Islet of Langerhans (tissue), 1 donor: Measurements from ENCODE around the gene TC2N.
"Not testable (repeated sequence)": the region's sequence is repeated elsewhere in the genome, so short reads cannot be mapped to it uniquely, and the experiment has no call there.

Experiments
- FAIRE-seq: peaks from one replicate; lab custom pipeline; 2011; peaks lifted over from hg19 to GRCh38; lab: Jason Lieb, UNC

TC2N gene

GRCh38 chr14:91834571-91834970, 32.8 kb downstream of the TC2N start:
- FAIRE-seq: no peak

DNA sequence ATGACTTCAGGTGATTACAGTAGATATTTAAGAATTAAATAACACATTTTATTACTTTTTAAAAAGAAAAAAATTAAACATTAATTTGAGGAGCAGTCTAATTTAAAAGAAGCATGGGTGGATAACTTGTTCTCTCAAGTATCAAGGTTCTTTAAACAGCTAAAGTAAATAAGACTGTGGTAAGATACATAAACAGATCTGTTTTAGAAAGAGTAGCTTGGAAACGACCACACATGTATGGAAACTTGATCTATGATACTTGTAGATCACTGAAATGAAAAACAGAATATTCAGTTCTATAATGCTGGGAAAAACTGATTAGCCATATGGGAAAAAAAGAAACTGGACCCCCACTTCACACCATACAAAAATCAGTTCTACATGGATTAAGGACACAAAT, 36.0 kb downstream of the TC2N start:
- no peak for FAIRE-seq

DNA sequence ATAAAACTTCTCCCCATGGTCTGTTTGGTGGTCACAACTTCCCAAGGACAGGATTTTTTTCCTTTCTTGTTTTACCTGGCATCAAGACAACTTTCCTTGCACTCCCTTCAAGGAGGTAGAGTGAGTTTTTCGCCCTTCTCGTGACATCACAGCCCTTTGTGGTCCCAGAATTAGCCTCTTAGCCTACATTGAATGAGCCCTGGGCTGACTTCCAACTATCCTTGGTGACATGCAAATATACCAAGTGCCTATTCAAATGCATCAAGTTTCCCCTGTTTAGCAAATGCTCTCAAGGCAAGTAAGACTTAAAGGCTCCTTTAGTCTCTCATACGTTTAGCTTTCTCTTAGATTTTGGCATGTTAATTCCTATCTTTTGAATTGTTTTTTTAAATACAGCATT, 36.6 kb downstream of the TC2N start:
- no peak for FAIRE-seq

- peak; percentile 9 for FAIRE-seq
Measured at GRCh38 chr14:91829511-91829910, 37.8 kb downstream of the TC2N start.

DNA sequence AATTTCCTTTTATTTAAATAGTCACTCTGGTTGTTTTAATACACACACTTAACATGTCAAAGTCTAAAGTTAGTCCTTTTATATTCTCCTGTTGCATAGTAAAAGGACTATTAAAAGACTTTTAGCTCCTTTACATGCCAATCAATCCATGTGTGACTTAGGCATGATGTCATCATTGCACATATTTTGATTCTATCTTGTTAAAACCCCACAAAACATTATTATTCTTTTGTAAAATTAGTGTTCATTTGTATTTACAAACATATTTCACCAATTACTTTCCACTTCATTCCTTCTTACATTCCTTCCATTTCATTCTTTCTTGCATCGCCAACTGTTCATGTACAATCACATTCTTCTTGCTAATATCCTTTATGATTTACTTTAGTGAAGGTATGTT, 39.6 kb downstream of the TC2N start:
- no peak for FAIRE-seq

GRCh38 chr14:91817566-91818325, 49.6 kb downstream of the TC2N start:
- FAIRE-seq: no peak

DNA sequence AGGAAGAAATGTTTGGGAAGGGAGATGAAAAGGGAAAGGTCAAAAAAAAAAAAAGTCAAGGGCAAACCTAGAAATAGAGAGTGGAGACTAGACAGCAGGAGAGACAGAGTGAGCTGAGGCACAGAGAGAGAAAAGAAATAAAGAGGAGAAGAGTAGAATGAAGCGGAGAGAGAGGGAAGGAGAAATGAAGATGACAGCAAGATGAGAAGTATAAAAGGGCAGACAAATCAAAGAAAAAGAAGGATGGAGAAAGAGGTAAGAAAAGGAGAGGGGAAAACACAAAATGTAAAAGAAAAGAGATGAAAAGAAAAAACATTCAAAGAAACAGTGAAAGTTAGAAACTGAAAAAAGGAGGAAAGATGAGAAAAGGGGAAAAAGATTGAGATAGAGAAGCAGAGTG, 53.0 kb downstream of the TC2N start:
- FAIRE-seq: no peak

DNA sequence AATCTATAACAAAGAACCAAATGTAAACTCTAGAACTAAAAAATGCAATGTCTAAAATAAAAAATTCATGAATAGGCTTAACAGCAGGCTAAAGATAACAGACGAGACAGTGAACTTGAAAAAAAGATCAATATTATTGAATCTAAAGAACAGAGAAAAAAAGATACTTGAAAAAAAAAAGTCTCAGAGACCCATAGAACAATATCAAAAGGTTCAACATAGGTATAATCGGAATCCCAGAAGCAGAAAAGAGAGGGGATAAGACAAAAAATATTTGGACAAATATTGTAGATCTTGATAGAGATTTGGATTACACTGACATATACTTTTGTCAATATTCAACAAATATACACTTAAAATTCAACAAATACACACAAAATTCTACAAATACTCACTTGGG, 56.6 kb downstream of the TC2N start:
- FAIRE-seq: peak; percentile 30

DNA sequence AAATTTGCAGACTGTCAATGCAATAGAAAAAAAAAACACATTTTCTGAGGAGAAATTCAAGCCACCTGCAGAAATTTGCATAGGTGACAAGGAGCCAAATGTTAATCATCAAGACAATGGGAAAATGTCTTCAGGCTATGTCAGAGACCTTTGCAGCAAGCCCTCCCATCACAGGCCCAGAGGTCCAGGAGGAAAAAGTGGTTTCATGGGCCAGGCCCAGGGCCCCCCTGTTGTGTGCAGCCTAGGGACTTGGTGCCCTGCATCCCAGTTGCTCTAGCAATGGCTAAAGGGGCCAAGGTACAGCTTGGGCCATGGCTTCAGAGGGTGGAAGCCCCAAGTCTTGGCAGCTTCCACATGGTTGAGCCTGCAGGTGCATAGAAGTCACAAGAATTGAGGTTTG, 60.6 kb downstream of the TC2N start:
- no peak for FAIRE-seq

DNA sequence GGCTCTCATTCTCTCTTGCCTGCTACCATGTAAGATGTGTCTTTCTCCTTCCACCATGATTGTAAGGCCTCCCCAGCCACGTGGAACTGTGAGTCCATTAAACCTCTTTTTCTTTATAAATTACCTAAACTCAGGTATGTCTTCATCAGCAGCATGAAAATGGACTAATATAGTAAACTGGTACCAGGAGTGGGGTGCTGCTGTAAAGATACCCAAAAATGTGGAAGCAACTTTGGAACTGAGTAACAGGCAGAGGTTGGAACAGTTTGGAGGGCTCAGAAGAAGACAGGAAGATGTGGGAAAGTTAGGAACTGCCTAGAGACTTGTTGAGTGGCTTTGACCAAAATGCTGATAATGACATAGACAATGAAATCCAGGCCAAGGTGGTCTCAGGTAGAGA, 61.2 kb downstream of the TC2N start:
- not testable (repeated sequence) for FAIRE-seq

- FAIRE-seq: no peak
Measured at GRCh38 chr14:91805659-91806058, 61.7 kb downstream of the TC2N start.

GRCh38 chr14:91801358-91801757, 66.0 kb downstream of the TC2N start:
- no peak for FAIRE-seq

DNA sequence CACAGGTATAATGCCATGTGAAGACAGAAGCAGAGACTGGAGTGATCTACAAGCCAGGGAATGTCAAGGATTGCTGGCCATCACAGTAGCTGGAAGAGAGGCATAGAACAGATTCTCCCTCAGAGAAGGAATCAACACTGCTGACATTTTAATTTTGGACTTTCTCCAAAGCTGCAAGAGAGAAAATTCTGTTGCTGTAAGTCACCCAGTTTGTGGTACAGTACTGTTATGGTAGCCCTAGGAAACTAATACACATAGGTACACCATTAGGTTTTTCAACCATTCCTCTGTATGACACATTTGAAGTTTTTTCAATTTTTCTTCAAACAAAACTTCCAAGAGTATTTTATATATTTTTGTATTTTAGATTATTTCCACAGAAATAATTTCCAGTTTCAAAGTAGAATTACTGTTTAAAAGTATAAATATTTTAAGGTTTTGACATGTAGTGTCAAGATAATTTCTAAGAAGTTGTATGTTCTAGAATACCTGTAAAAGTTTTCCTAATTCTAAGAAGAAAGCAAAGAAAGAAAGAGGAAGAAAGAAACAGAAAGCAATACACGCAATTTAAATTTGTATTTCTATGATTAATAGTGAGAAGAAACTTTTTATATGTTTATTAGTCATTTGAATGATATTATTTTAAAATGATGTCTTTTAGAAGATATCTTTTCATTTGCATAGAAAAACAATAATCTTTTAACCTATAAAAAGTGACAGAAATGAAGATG, 70.6 kb downstream of the TC2N start:
- peak; percentile 85 for FAIRE-seq

DNA sequence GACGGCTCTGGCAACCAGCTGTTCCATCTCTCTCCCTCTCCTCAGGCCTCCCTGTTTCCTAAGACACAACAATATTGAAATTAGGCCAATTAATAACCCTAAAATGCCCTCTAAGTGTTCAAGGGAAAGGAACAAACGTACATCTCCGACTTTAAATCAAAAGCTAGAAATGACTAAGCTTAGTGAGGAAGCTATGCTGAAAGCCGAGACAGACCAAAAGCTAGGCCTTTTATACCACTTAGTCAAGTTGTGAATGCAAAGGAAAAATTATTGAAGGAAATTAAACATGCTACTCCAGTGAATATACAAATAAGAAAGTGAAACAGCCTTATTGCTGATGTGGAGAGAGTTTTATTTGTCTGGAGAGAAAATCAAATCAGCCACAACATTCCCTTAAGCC, 73.6 kb downstream of the TC2N start:
- no peak for FAIRE-seq

DNA sequence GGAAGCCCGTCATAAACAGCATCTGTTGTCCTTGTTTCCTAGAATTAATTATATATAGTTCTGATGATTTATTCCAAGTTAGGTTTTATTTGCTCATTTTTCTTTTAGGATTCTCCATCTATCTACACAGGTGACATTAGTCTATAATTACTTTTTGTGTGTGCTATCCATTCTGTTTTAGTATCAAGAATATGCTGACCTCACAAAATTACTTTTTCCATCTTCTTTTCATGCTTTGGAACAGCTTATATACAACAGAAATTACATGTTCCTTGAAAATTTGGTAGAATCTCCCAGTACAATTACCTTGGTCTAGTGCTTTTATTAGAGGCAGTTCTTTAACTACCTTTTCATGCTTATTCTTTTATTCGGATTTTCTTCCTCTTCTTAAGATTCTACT, 81.1 kb downstream of the TC2N start:
- no peak for FAIRE-seq

DNA sequence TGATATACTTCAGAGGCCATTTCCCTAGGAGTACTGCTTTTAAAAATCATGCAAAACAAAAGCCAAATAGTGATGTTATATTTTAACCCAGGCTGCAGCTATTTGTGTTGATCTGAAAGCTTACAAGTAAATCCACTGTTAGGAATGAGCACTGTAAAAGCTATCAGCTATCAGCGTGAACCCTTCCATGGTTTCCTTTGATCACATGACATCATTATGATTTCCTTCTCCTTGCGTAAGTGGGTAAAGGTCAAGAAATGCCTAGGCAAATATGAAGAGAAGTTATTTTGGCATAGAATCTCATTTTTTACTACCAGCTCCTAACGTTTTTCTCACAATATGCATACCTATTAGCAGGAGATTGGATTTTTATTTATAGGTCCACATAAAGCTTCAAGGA, 86.9 kb downstream of the TC2N start:
- no peak for FAIRE-seq

- FAIRE-seq: no peak
Measured at GRCh38 chr14:91778217-91778616, 89.1 kb downstream of the TC2N start.

GRCh38 chr14:91774140-91775096, 92.9 kb downstream of the TC2N start:
- no peak for FAIRE-seq

GRCh38 chr14:91770185-91770584, 97.2 kb downstream of the TC2N start:
- no peak for FAIRE-seq

- no peak for FAIRE-seq
Measured at GRCh38 chr14:91755570-91756295, 111.6 kb downstream of the TC2N start.

DNA sequence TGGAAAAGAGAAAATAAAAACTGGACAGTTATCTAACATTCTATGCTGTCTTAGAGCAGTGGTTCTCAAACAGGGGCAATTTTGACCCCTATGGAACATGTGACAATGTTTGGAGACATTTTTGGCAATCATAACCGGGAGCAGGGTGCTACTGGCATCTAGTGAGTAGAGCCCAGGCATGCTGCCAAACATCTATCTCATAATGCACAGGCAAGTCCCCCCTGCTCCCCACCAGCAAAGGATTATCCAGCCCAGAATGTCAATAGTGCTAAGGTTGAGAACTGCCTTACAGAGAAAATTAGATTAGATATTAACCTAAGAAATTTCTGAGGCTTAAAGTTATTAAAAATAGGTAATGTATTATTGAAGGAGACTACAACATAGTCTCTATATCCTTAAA, 112.5 kb downstream of the TC2N start:
- no peak for FAIRE-seq

DNA sequence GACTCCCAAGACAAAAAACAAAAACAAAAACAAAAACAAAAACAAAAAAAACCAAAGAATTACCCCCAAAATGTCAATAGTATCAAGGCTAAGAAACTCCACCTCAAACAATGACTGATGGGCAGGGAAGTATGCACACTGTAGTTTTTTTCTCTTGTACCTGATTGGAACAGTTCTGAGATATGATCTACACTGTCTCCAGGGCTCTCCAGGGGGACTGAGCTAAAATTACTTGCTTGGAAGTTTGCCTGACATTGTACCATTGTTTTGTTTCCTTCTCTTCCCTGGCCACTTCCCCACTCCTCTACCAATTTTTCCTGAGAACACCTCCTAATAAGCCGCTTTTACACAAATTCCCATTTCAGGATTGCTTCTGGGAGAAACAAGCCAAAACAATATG, 113.2 kb downstream of the TC2N start:
- no peak for FAIRE-seq
